Left ventricle myocardium inferior (tissue), 1 donor: ENCODE results near the gene CDKN1A. TPM values are rescaled to one million over a fixed set of nuclear protein-coding genes. Genes with fewer than 3 reads are reported as not detected.
"Not testable (repeated sequence)": the region's sequence is repeated elsewhere in the genome, so short reads cannot be mapped to it uniquely, and the experiment has no call there.

ENCODE experiments used
- DNase-seq: peaks from one replicate; pipeline ENCODE4 v3.0.0-alpha.2; 2020
- H3K27ac ChIP-seq: fragments of 200-600 bp; replicated peaks from 2 replicates; pipeline ENCODE4 v1.8.0; 2021
- H3K27me3 ChIP-seq: fragments of 200-600 bp; 2 replicates; pipeline ENCODE4 v1.8.0; 2021; ENCODE audit warnings: low read depth
- H3K36me3 ChIP-seq: fragments of 200-600 bp; 2 replicates; pipeline ENCODE4 v1.8.0; 2021
- H3K4me1 ChIP-seq: fragments of 200-600 bp; 2 replicates; pipeline ENCODE4 v1.8.0; 2021
- H3K4me3 ChIP-seq: fragments of 200-600 bp; 2 replicates; pipeline ENCODE4 v1.8.0; 2021; ENCODE audit warnings: mild to moderate bottlenecking, moderate library complexity
- H3K9me3 ChIP-seq: fragments of 200-600 bp; replicated peaks from 2 replicates; pipeline ENCODE4 v1.8.0; 2021
- CTCF ChIP-seq: fragments of 200-600 bp; IDR thresholded peaks from 2 replicates; pipeline ENCODE4 v1.8.0; 2021; ENCODE audit warnings: antibody characterized with exemption, mild to moderate bottlenecking, borderline replicate concordance
- intact Hi-C: fragments of 100-400 bp; cut with micrococcal nuclease; formaldehyde crosslinking; loops from one replicate; pipeline ENCODE4 v1.11.0; 2022
- total RNA-seq: library from RNA; stranded (reverse); fragmentation: NEBNext Ultra II Directional; extraction: Animal tissue kit (Norgen Biotek cat#: 25700); gene quantifications from one replicate; pipeline ENCODE4 v1.2.1, GENCODE V29; 2021
- donor health status: DM: no; HTN: yes; CAD: no; lungs with severe emphysema.

Gene CDKN1A
- total RNA-seq, 1 donor from 2014 or later: 67.2 TPM

- H3K4me3 ChIP-seq: no peak overlapping the region
- no peak overlapping the region for H3K27ac ChIP-seq
- TF ChIP-seq CTCF: no peak
- no peaks in the 10 kb centered on the region for H3K36me3 ChIP-seq
- H3K9me3 ChIP-seq: no peaks in the 10 kb centered on the region
- intact Hi-C loops: no loop called here
- H3K4me1 ChIP-seq: no peaks in the 10 kb centered on the region
- no peak for DNase-seq
- H3K27me3 ChIP-seq: peaks cover 3% of the 10 kb centered on the region
Observed at GRCh38 chr6:36700831-36701230, 22.3 kb downstream of the CDKN1A start.

GRCh38 chr6:36701401-36701991 lies 23.0 kb downstream of the CDKN1A start:
- Histone ChIP-seq H3K9me3 (no peaks in the 10 kb centered on the region), H3K4me3 (no peak overlapping the region), H3K36me3 (no peaks in the 10 kb centered on the region), H3K27me3 (peaks cover 3% of the 10 kb centered on the region), H3K27ac (no peak overlapping the region), H3K4me1 (no peaks in the 10 kb centered on the region)
- intact Hi-C loops: no loop called here
- no peak for DNase-seq
- TF ChIP-seq CTCF: no peak

GRCh38 chr6:36702656-36703055 lies 24.1 kb downstream of the CDKN1A start:
- peaks cover 3% of the 10 kb centered on the region for H3K27me3 ChIP-seq
- DNase-seq: no peak
- no peak overlapping the region for H3K27ac ChIP-seq
- H3K9me3 ChIP-seq: no peaks in the 10 kb centered on the region
- TF ChIP-seq CTCF: no peak
- no peak overlapping the region for H3K4me3 ChIP-seq
- H3K4me1 ChIP-seq: no peaks in the 10 kb centered on the region
- no peaks in the 10 kb centered on the region for H3K36me3 ChIP-seq
- intact Hi-C loops: no loop called here

DNA sequence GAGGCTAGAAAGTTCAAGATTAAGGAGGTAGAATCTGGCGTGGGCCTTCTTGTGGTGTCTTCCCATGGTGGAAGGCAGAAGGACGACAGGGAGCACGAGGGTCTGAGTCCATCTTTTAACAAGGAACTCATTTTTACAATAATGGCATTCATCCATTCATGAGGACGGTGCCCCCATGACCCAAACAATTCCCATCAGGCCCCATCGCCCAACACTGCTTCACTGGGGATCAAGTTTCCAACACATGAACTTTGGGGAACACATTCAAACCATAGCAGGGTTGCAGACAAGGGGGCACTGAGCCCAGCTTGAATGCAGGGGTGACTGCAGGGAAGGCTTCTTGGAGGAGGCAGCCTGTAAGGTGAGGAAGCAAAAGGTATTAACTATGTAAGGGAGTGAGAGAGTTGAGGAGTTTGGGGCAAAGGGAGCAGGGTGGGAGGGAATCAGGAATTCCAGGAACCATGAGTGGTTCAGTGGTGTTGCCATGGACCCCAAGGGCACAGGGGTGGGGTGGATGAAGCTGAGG lies 24.6 kb downstream of the CDKN1A start:
- Histone ChIP-seq H3K9me3 (no peaks in the 10 kb centered on the region), H3K27me3 (peaks cover 3% of the 10 kb centered on the region), H3K36me3 (no peaks in the 10 kb centered on the region), H3K4me1 (no peaks in the 10 kb centered on the region), H3K27ac (no peak overlapping the region), H3K4me3 (no peak overlapping the region)
- TF ChIP-seq CTCF: no peak
- no peak for DNase-seq
- intact Hi-C loops: no loop called here

DNA sequence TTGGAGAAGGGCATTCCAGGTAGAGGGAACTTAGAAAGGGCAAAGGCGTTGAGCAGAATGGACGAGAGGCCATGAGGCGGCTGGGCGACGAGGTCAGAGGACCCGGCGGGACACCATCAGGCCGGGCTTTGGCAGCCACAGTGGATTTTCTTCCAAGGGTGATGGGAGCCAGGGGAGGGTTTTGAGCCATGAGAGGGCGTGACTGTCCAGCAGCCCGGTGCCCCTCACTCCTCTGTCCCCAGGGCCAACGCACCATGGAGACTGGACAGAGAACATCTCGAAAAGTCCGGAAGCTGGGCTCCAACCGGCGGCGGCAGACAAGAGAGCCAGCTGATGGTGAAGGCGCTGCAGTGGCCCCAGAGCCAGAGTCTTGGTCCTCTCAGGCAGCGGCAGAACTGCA lies 25.5 kb downstream of the CDKN1A start:
- intact Hi-C loops: no loop called here
- TF ChIP-seq CTCF: no peak
- H3K27ac ChIP-seq: no peak overlapping the region
- H3K4me1 ChIP-seq: no peaks in the 10 kb centered on the region
- no peaks in the 10 kb centered on the region for H3K9me3 ChIP-seq
- no peak for DNase-seq
- H3K27me3 ChIP-seq: peaks cover 3% of the 10 kb centered on the region
- no peaks in the 10 kb centered on the region for H3K36me3 ChIP-seq
- H3K4me3 ChIP-seq: no peak overlapping the region

GRCh38 chr6:36704961-36705577 lies 26.6 kb downstream of the CDKN1A start:
- H3K4me3 ChIP-seq, H3K9me3 ChIP-seq, DNase-seq, intact Hi-C loops, H3K4me1 ChIP-seq, H3K36me3 ChIP-seq, H3K27ac ChIP-seq, H3K27me3 ChIP-seq: not testable (repeated sequence)
